WTC11 (cell line): ENCODE results near the gene BZW2. TPM values are rescaled to one million over a fixed set of nuclear protein-coding genes. Genes with fewer than 3 reads are reported as not detected.

Source experiments
- ATAC-seq: fragments of 200-7000 bp; cut with Tn5 transposase; 2 replicates; pipeline ENCODE4 v1.10.0; 2021; ENCODE audit warnings: mild to moderate bottlenecking, moderate library complexity
- CTCF ChIA-PET: fragments of 300-600 bp; sonication (Branson Sonifier 250); formaldehyde crosslinking; loops from one replicate; lab custom pipeline; 2021; ENCODE audit warnings: antibody characterized with exemption; lab: Charles Lee
- POLR2A ChIA-PET: fragments of 350-600 bp; sonication (Branson Sonifier 250); formaldehyde crosslinking; loops from one replicate; lab custom pipeline; 2021; ENCODE audit warnings: antibody characterized with exemption; lab: Charles Lee
- DNase-seq: peaks from one replicate; pipeline ENCODE4 v3.0.0; 2021; ENCODE audit warnings: low spot score
- H3K27ac Mint-ChIP-seq: 2 replicates; pipeline ENCODE4 v1.8.0; 2021; ENCODE audit warnings: mixed read lengths
- H3K27me3 Mint-ChIP-seq: 2 replicates; pipeline ENCODE4 v1.8.0; 2021; ENCODE audit warnings: low read depth, mild to moderate bottlenecking, moderate library complexity, mixed read lengths
- H3K36me3 Mint-ChIP-seq: 2 replicates; pipeline ENCODE4 v1.8.0; 2021; ENCODE audit warnings: mixed read lengths
- H3K4me1 Mint-ChIP-seq: 2 replicates; pipeline ENCODE4 v1.8.0; 2022; ENCODE audit warnings: mixed read lengths
- H3K4me3 Mint-ChIP-seq: 2 replicates; pipeline ENCODE4 v1.8.0; 2021; ENCODE audit warnings: mild to moderate bottlenecking, moderate library complexity, mixed read lengths
- H3K9me3 Mint-ChIP-seq: 2 replicates; pipeline ENCODE4 v1.8.0; 2021; ENCODE audit warnings: mixed read lengths
- CBFB ChIP-seq: sonication (generic); formaldehyde crosslinking; IDR thresholded peaks from 2 replicates; pipeline ENCODE4 v1.8.1; 2022; ENCODE audit warnings: mild to moderate bottlenecking, low read depth, missing genetic modification reagents
- JUN ChIP-seq: sonication (generic); formaldehyde crosslinking; IDR thresholded peaks from 2 replicates; pipeline ENCODE4 v1.8.0; 2023; ENCODE audit warnings: mild to moderate bottlenecking, missing genetic modification reagents
- KAT7 ChIP-seq: sonication (generic); formaldehyde crosslinking; IDR thresholded peaks from 2 replicates; pipeline ENCODE4 v1.8.1; 2023; ENCODE audit warnings: missing genetic modification reagents, mild to moderate bottlenecking, borderline replicate concordance
- NFE2L1 ChIP-seq: sonication (generic); formaldehyde crosslinking; IDR thresholded peaks from 2 replicates; pipeline ENCODE4 v1.8.1; 2023; ENCODE audit warnings: missing genetic modification reagents
- SMAD3 ChIP-seq: sonication (generic); formaldehyde crosslinking; IDR thresholded peaks from 2 replicates; pipeline ENCODE4 v1.8.0; 2022; ENCODE audit warnings: missing genetic modification reagents, mild to moderate bottlenecking, borderline replicate concordance
- SP1 ChIP-seq: sonication (generic); formaldehyde crosslinking; conservative IDR thresholded peaks from 2 replicates; pipeline ENCODE4 v1.8.1; 2022; ENCODE audit warnings: missing genetic modification reagents
- ZNF219 ChIP-seq: sonication (generic); formaldehyde crosslinking; IDR thresholded peaks from 2 replicates; pipeline ENCODE4 v1.8.0; 2023; ENCODE audit warnings: missing genetic modification reagents, mild to moderate bottlenecking, borderline replicate concordance
- ZNF232 ChIP-seq: sonication (generic); formaldehyde crosslinking; IDR thresholded peaks from 2 replicates; pipeline ENCODE4 v1.8.0; 2022; ENCODE audit warnings: mild to moderate bottlenecking, missing genetic modification reagents
- total RNA-seq: library from RNA; stranded (reverse); gene quantifications from 3 replicates; pipeline ENCODE4 v1.2.3, GENCODE V29; 2021
- TF ChIP-seq, protein P1 (sequence below): sonication (generic); formaldehyde crosslinking; IDR thresholded peaks from 2 replicates; pipeline ENCODE4 v1.8.0; 2023; ENCODE audit warnings: mild to moderate bottlenecking, missing genetic modification reagents
- TF ChIP-seq, protein P2 (sequence below): sonication (generic); formaldehyde crosslinking; IDR thresholded peaks from 2 replicates; pipeline ENCODE4 v1.8.1; 2022; ENCODE audit warnings: mild to moderate bottlenecking, missing genetic modification reagents, moderate library complexity, borderline replicate concordance
- TF ChIP-seq, protein P3 (sequence below): fragments of 250-450 bp; sonication (Bioruptor Pico); conservative IDR thresholded peaks from 2 replicates; pipeline ENCODE4 v1.9.0; 2021; ENCODE audit warnings: mild to moderate bottlenecking
- TF ChIP-seq, protein P4 (sequence below): fragments of 250-450 bp; sonication (Bioruptor Pico); IDR thresholded peaks from 2 replicates; pipeline ENCODE4 v2.1.2; 2022; ENCODE audit warnings: mild to moderate bottlenecking, moderate library complexity
- TF ChIP-seq, protein P5 (sequence below): fragments of 200-600 bp; IDR thresholded peaks from 2 replicates; pipeline ENCODE4 v1.8.0; 2022; ENCODE audit warnings: antibody characterized with exemption
- TF ChIP-seq, protein P6 (sequence below): fragments of 250-450 bp; sonication (Bioruptor Pico); IDR thresholded peaks from 2 replicates; pipeline ENCODE4 v1.9.0; 2021; ENCODE audit warnings: mild to moderate bottlenecking

The BZW2 gene
- total RNA-seq, 1 experiment from 2014 or later = 105 TPM

DNA sequence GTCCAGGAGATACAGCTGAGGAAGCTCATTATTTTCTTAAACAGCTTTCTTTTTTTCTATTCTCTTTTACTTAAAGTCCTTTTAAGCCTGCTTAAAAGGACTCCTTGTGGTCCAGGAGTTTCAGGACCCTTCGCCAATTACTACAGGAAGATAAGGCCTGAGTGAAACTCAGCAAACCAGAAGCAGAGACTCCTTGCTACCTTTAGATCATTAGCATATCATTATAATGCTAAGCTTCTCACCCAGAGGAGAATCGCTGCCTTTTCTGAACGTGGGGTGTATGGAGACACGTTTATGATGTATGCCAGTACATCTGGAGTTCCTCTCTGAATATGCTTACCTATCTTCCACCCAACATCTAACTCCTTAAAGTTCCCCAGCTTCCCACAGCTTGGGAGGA is 48.0 kb upstream of the BZW2 start:
- no peak for TF ChIP-seq JUN
- no peak for TF ChIP-seq ZNF219 (CRISPR knock-in tag)
- TF ChIP-seq NFE2L1 (CRISPR knock-in tag) = no peak
- TF ChIP-seq, protein P1, sequence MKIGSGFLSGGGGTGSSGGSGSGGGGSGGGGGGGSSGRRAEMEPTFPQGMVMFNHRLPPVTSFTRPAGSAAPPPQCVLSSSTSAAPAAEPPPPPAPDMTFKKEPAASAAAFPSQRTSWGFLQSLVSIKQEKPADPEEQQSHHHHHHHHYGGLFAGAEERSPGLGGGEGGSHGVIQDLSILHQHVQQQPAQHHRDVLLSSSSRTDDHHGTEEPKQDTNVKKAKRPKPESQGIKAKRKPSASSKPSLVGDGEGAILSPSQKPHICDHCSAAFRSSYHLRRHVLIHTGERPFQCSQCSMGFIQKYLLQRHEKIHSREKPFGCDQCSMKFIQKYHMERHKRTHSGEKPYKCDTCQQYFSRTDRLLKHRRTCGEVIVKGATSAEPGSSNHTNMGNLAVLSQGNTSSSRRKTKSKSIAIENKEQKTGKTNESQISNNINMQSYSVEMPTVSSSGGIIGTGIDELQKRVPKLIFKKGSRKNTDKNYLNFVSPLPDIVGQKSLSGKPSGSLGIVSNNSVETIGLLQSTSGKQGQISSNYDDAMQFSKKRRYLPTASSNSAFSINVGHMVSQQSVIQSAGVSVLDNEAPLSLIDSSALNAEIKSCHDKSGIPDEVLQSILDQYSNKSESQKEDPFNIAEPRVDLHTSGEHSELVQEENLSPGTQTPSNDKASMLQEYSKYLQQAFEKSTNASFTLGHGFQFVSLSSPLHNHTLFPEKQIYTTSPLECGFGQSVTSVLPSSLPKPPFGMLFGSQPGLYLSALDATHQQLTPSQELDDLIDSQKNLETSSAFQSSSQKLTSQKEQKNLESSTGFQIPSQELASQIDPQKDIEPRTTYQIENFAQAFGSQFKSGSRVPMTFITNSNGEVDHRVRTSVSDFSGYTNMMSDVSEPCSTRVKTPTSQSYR (CRISPR knock-in tag) = no peak
- Mint-ChIP-seq H3K27me3 (no peaks in the 10 kb centered on the region), H3K4me1 (peaks cover 11% of the 10 kb centered on the region), H3K4me3 (no peak overlapping the region), H3K36me3 (peaks cover 4% of the 10 kb centered on the region; the same call in 1 of the 2 replicates), H3K9me3 (no peaks in the 10 kb centered on the region), H3K27ac (peak overlapping the region; percentile 53)
- ChIA-PET POLR2A (no interaction called here), CTCF (interaction anchor here (0.7 to 0.9 kb wide), 2 partner anchors 10 to 164 kb away, joined by 3 to 4 read pairs; no protein-coding TSS in a partner anchor)
- ATAC-seq (peak; percentile 73), DNase-seq (no peak)

DNA sequence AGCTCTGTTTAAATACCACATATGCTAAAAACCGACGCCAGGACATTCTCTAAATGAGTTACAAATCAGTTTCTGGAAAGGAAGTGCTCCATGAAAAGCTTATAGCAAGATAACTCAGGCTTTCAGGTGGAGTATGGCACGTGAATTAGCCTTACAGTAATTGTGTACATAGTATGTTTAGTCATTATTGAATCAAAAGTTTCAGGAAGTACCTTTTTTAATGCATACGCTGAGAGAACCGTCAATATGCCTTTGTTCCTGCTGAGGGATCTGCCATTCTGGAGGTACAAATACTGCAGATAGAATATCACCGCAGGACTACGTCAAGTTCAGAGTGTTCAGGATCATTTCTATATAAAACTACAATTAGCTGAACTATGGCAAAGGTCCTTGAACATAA is 46.1 kb upstream of the BZW2 start:
- CTCF ChIA-PET = no interaction called here
- H3K4me1 Mint-ChIP-seq = peaks cover 11% of the 10 kb centered on the region
- ATAC-seq = no peak

DNA sequence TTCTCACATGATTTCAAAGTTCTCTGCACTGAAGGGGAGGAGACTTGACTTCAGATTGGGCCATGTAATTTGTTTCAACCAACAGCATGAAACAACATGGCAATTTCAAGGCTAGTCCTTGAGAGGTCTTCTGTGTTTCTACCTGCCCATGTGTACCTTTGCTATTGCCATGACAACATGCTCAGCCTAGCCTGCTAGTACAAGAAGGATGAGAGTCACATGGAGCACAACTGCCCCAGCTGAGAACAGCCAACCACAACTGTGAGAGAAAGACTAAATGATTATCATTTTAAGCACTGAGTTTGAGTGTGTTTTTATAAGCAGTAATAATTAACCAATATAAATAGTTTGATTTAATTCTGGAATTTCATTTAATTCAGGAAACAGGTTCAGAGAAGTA is 42.3 kb upstream of the BZW2 start:
- Mint-ChIP-seq H3K27ac (no peak overlapping the region), H3K4me1 (peaks cover under 1% of the 10 kb centered on the region; the same call in 1 of the 2 replicates), H3K4me3 (no peak overlapping the region), H3K9me3 (no peaks in the 10 kb centered on the region), H3K36me3 (peaks cover 17% of the 10 kb centered on the region), H3K27me3 (no peaks in the 10 kb centered on the region)
- ATAC-seq (no peak; the same call in 1 of the 2 replicates), DNase-seq (no peak)
- ChIA-PET POLR2A (no interaction called here), CTCF (no interaction called here)
- TF ChIP-seq ZNF232 (CRISPR knock-in tag) (no peak), KAT7 (CRISPR knock-in tag) (no peak), CBFB (CRISPR knock-in tag) (no peak), SP1 (no peak)
- TF ChIP-seq, protein P2, sequence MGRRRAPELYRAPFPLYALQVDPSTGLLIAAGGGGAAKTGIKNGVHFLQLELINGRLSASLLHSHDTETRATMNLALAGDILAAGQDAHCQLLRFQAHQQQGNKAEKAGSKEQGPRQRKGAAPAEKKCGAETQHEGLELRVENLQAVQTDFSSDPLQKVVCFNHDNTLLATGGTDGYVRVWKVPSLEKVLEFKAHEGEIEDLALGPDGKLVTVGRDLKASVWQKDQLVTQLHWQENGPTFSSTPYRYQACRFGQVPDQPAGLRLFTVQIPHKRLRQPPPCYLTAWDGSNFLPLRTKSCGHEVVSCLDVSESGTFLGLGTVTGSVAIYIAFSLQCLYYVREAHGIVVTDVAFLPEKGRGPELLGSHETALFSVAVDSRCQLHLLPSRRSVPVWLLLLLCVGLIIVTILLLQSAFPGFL (CRISPR knock-in tag) = no peak
- TF ChIP-seq, protein P3, sequence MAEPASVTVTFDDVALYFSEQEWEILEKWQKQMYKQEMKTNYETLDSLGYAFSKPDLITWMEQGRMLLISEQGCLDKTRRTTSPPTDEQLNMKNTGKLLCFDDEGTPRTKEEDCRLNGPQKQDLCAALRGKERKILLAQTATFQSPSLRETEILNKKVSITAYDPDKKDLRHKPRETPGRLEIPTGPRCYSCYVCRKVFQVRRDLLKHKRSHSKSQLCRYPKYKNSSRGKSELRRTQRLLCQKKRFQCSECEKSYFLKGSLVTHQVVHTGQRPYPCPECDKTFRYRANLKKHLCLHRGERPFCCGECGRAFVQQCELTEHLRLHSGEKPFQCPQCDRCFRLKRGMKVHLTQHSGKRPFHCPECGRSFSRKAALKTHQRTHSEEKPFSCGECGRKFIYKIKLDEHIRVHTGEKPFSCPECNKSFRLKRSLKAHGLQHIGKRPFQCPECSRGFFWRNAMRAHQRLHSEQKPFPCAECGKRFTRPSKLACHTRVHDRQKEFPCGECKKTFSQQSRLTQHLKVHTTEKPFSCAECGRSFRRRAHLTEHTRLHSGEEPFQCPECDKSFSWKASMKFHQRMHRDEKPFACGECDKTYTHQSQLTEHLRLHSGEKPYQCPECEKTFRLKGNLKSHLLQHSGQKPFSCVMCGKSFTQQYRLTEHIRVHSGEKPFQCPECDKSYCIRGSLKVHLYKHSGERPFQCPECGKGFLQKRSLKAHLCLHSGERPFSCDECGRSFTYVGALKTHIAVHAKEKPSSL = no peak
- TF ChIP-seq, protein P4, sequence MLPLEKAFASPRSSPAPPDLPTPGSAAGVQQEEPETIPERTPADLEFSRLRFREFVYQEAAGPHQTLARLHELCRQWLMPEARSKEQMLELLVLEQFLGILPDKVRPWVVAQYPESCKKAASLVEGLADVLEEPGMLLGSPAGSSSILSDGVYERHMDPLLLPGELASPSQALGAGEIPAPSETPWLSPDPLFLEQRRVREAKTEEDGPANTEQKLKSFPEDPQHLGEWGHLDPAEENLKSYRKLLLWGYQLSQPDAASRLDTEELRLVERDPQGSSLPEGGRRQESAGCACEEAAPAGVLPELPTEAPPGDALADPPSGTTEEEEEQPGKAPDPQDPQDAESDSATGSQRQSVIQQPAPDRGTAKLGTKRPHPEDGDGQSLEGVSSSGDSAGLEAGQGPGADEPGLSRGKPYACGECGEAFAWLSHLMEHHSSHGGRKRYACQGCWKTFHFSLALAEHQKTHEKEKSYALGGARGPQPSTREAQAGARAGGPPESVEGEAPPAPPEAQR (CRISPR knock-in tag) = no peak
- TF ChIP-seq, protein P5, sequence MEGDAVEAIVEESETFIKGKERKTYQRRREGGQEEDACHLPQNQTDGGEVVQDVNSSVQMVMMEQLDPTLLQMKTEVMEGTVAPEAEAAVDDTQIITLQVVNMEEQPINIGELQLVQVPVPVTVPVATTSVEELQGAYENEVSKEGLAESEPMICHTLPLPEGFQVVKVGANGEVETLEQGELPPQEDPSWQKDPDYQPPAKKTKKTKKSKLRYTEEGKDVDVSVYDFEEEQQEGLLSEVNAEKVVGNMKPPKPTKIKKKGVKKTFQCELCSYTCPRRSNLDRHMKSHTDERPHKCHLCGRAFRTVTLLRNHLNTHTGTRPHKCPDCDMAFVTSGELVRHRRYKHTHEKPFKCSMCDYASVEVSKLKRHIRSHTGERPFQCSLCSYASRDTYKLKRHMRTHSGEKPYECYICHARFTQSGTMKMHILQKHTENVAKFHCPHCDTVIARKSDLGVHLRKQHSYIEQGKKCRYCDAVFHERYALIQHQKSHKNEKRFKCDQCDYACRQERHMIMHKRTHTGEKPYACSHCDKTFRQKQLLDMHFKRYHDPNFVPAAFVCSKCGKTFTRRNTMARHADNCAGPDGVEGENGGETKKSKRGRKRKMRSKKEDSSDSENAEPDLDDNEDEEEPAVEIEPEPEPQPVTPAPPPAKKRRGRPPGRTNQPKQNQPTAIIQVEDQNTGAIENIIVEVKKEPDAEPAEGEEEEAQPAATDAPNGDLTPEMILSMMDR = no peak
- TF ChIP-seq, protein P6, sequence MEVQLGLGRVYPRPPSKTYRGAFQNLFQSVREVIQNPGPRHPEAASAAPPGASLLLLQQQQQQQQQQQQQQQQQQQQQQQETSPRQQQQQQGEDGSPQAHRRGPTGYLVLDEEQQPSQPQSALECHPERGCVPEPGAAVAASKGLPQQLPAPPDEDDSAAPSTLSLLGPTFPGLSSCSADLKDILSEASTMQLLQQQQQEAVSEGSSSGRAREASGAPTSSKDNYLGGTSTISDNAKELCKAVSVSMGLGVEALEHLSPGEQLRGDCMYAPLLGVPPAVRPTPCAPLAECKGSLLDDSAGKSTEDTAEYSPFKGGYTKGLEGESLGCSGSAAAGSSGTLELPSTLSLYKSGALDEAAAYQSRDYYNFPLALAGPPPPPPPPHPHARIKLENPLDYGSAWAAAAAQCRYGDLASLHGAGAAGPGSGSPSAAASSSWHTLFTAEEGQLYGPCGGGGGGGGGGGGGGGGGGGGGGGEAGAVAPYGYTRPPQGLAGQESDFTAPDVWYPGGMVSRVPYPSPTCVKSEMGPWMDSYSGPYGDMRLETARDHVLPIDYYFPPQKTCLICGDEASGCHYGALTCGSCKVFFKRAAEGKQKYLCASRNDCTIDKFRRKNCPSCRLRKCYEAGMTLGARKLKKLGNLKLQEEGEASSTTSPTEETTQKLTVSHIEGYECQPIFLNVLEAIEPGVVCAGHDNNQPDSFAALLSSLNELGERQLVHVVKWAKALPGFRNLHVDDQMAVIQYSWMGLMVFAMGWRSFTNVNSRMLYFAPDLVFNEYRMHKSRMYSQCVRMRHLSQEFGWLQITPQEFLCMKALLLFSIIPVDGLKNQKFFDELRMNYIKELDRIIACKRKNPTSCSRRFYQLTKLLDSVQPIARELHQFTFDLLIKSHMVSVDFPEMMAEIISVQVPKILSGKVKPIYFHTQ (CRISPR knock-in tag) = no peak

More for the DNA sequence above, 46.1 kb upstream of the BZW2 start:
- Mint-ChIP-seq H3K36me3 (peaks cover 14% of the 10 kb centered on the region), H3K27ac (no peak overlapping the region), H3K4me3 (no peak overlapping the region), H3K9me3 (no peaks in the 10 kb centered on the region), H3K27me3 (no peaks in the 10 kb centered on the region)
- DNase-seq = no peak
- no peak for TF ChIP-seq SMAD3
- TF ChIP-seq, protein P5 = no peak
- POLR2A ChIA-PET = no interaction called here
